ENCODE results near the gene NAIF1. TPM values are rescaled to one million over a fixed set of nuclear protein-coding genes. Genes with fewer than 3 reads are reported as not detected.

NAIF1 gene
- total RNA-seq, 6 experiments from 2014 or later: 3.9 to 6.8 (median 5.7) TPM

- peak; percentile 60 to 86 (median 80) for DNase-seq
- intact Hi-C loops (cut with DNase I): loop anchor here (5.0 kb wide), 1 partner anchor 93 kb away; no protein-coding TSS in a partner anchor
- WGBS (ENCODE audit: insufficient coverage, low coverage, low lambda C conversion rate, missing lambda C conversion rate): 0% methylated on average over 2 of the region's 8 CpGs
Observed at GRCh38 chr9:128034821-128035652, 32.1 kb downstream of the NAIF1 start.

DNA sequence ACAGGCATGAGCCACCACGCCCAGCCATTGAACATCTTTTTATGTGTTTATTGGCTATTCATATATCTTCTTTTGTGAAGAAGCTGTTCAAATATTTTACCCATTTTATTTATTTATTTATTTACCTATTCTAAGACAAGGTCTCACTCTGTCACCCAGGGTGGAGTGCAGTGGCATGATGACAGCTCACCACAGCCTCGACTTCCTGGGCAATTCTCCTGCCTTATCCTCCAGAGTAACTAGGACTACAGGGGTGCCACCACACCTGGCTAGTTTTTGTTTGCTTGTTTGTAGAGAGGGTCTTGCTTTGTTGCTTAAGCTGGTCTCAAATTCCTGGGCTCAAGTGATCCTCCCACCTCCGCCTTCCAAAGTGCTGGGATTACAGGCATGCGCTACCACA lies 33.5 kb downstream of the NAIF1 start:
- no peak for ATAC-seq
- no peaks in the 10 kb centered on the region for H3K36me3 ChIP-seq
- H3K4me3 ChIP-seq: no peak overlapping the region
- no peaks in the 10 kb centered on the region for H3K9me3 ChIP-seq
- H3K27ac ChIP-seq: no peak overlapping the region
- WGBS (ENCODE audit: insufficient coverage, low coverage, low lambda C conversion rate, missing lambda C conversion rate): 87% methylated on average over 3 of the region's 4 CpGs
- no peak for DNase-seq
- no peak for TF ChIP-seq POLR2A (IDR thresholded peaks at IDR 0.05)
- TF ChIP-seq, protein P1, sequence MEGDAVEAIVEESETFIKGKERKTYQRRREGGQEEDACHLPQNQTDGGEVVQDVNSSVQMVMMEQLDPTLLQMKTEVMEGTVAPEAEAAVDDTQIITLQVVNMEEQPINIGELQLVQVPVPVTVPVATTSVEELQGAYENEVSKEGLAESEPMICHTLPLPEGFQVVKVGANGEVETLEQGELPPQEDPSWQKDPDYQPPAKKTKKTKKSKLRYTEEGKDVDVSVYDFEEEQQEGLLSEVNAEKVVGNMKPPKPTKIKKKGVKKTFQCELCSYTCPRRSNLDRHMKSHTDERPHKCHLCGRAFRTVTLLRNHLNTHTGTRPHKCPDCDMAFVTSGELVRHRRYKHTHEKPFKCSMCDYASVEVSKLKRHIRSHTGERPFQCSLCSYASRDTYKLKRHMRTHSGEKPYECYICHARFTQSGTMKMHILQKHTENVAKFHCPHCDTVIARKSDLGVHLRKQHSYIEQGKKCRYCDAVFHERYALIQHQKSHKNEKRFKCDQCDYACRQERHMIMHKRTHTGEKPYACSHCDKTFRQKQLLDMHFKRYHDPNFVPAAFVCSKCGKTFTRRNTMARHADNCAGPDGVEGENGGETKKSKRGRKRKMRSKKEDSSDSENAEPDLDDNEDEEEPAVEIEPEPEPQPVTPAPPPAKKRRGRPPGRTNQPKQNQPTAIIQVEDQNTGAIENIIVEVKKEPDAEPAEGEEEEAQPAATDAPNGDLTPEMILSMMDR (IDR thresholded peaks at IDR 0.05): no peak
- intact Hi-C loops (cut with DNase I): loop anchor here in 1 of 2 donors (5.0 kb wide), 1 partner anchor 91 kb away; no protein-coding TSS in a partner anchor
- H3K4me1 ChIP-seq: peaks cover 0 to 4% (median 0%) of the 10 kb centered on the region in 4 donors
- H3K27me3 ChIP-seq: no peaks in the 10 kb centered on the region

More at GRCh38 chr9:128034821-128035652, 32.1 kb downstream of the NAIF1 start:
- H3K4me1 ChIP-seq: peaks cover 0 to 4% (median 0%) of the 10 kb centered on the region in 4 donors
- no peak overlapping the region for H3K4me3 ChIP-seq
- TF ChIP-seq, protein P1 (IDR thresholded peaks at IDR 0.05): peak; percentile 87 to 97 (median 91)
- TF ChIP-seq POLR2A (IDR thresholded peaks at IDR 0.05): no peak
- H3K9me3 ChIP-seq: no peaks in the 10 kb centered on the region
- no peaks in the 10 kb centered on the region for H3K27me3 ChIP-seq
- peak; percentile 98 to 99 (median 99) for ATAC-seq
- H3K27ac ChIP-seq: no peak overlapping the region
- H3K36me3 ChIP-seq: no peaks in the 10 kb centered on the region

- intact Hi-C loops (cut with DNase I): no loop called here
- 68% methylated on average over 2 of the region's 4 CpGs for WGBS (ENCODE audit: insufficient coverage, low coverage, low lambda C conversion rate, missing lambda C conversion rate)
- no peak overlapping the region for H3K27ac ChIP-seq
- TF ChIP-seq POLR2A (IDR thresholded peaks at IDR 0.05): no peak
- TF ChIP-seq, protein P1 (IDR thresholded peaks at IDR 0.05): no peak
- H3K27me3 ChIP-seq: no peaks in the 10 kb centered on the region
- no peaks in the 10 kb centered on the region for H3K36me3 ChIP-seq
- H3K4me3 ChIP-seq: no peak overlapping the region
- ATAC-seq (no peak), DNase-seq (no peak)
- H3K9me3 ChIP-seq: no peaks in the 10 kb centered on the region
- peaks cover 0 to 2% (median 0%) of the 10 kb centered on the region in 4 donors for H3K4me1 ChIP-seq
Observed at GRCh38 chr9:128027705-128028104, 39.4 kb downstream of the NAIF1 start.

- Histone ChIP-seq H3K36me3 (no peaks in the 10 kb centered on the region), H3K27me3 (no peaks in the 10 kb centered on the region), H3K4me3 (no peak overlapping the region), H3K9me3 (no peaks in the 10 kb centered on the region), H3K27ac (peak overlapping the region; percentile 4 to 32 (median 24)), H3K4me1 (peaks cover 0 to 6% (median 0%) of the 10 kb centered on the region in 4 donors)
- DNase-seq (no peak), ATAC-seq (peak in 3 of 4 donors; percentile 20 to 29 (median 27))
- TF ChIP-seq POLR2A (IDR thresholded peaks at IDR 0.05): no peak
- TF ChIP-seq, protein P1 (IDR thresholded peaks at IDR 0.05): no peak
- 36% methylated on average over 5 of the region's 11 CpGs for WGBS (ENCODE audit: insufficient coverage, low coverage, low lambda C conversion rate, missing lambda C conversion rate)
- intact Hi-C loops (cut with DNase I): no loop called here
Observed at GRCh38 chr9:128026773-128027541, 40.2 kb downstream of the NAIF1 start.
